Adrenal gland (tissue), 12 donors: ENCODE data around the gene CACTIN. TPM values are rescaled to one million over a fixed set of nuclear protein-coding genes. Genes with fewer than 3 reads are reported as not detected.

Experiments
- DNase-seq, 7 donors: peaks; one replicate each; pipeline ENCODE4 v3.0.0-alpha.2; 2019 to 2020
- H3K27ac ChIP-seq, 5 donors: fragments of 200-600 bp; sonication (generic) in 4 of 5; 1 replicate in 3 of 5; 2 replicates in 2 of 5; pipeline versions ENCODE4 v1.5.1 to v1.8.0; 2016 to 2020; ENCODE audit warnings: mild to moderate bottlenecking in 1 of 5
- H3K27me3 ChIP-seq: fragments of 200-600 bp; 2 replicates; pipeline ENCODE4 v1.8.0; 2021
- H3K36me3 ChIP-seq, 2 donors: fragments of 200-600 bp; replicated peaks in 1 of 2; 1 replicate in 1 of 2; 2 replicates in 1 of 2; pipeline versions ENCODE4 v1.5.1 to v1.8.0; 2018 to 2022
- H3K4me1 ChIP-seq, 2 donors: fragments of 200-600 bp; replicated peaks in 1 of 2; 1 replicate in 1 of 2; 2 replicates in 1 of 2; pipeline versions ENCODE4 v1.5.1 to v1.8.0; 2018 to 2021
- H3K4me3 ChIP-seq, 4 donors: fragments of 200-600 bp; sonication (generic) in 3 of 4; one replicate each; pipeline ENCODE4 v1.5.1; 2016 to 2018
- H3K9me3 ChIP-seq, 3 donors: fragments of 200-600 bp; sonication (generic) in 1 of 3; replicated peaks in 1 of 3; 1 replicate in 2 of 3; 2 replicates in 1 of 3; pipeline versions ENCODE4 v1.5.1 to v1.8.0; 2016 to 2021
- POLR2A ChIP-seq, 2 donors: fragments of 450-650 bp; IDR thresholded peaks; one replicate each; pipeline ENCODE4 v1.6.1; 2017; ENCODE audit warnings: antibody characterized with exemption in 2 of 2, mild to moderate bottlenecking in 2 of 2, moderate library complexity in 1 of 2
- WGBS, 4 donors: extraction: QIAGEN DNeasy Blood & Tissue Kit in 2 of 4; methylation state at CpG; one replicate each; pipeline versions ENCODE4 v1.1.5 to v1.1.7; 2013 to 2017; 5-methylcytosine and 5-hydroxymethylcytosine counted together
- intact Hi-C, 2 donors: fragments of 100-400 bp; cut with DNase I; formaldehyde crosslinking; loops; one replicate each; pipeline versions ENCODE4 v1.14.1 to v1.15.0; 2022 to 2023
- polyA plus RNA-seq, 3 donors: library from polyadenylated mRNA; stranded (reverse); fragments of 200-250 nt in 2 of 3; fragments of 350-450 nt in 1 of 3; fragmentation: Illumina TruSeq in 1 of 3; extraction: RNeasy Lipid Tissue Mini Kit (QIAGEN cat#74804) in 1 of 3; gene quantifications; one replicate each; pipeline ENCODE4 v1.2.3, GENCODE V29; 2013 to 2014
- total RNA-seq, 9 donors: library from RNA; depleted of rRNA in 4 of 9; stranded (reverse); fragments of >200 nt in 4 of 9; fragments of 120-200 nt in 1 of 9; fragmentation: NEBNext Ultra II Directional in 1 of 9; extraction: Animal tissue kit (Norgen Biotek cat#: 25700) in 1 of 9; gene quantifications; one replicate each; pipeline versions ENCODE4 v1.1.0 to v1.2.4, GENCODE V29; 2013 to 2023
- TF ChIP-seq, protein P1 (sequence below), 6 experiments: fragments of 450-650 bp in 4 of 6; fragments of 200-600 bp in 2 of 6; sonication (generic) in 1 of 6; IDR thresholded peaks; 1 replicate in 5 of 6; 2 replicates in 1 of 6; pipeline versions ENCODE4 v1.5.1 to v1.8.0; 2016 to 2021; ENCODE audit warnings: antibody characterized with exemption in 6 of 6, mild to moderate bottlenecking in 2 of 6, moderate library complexity in 1 of 6
- donor health status: healthy with polysubstance abuse.
- donor health status: Bipolar disorder and iron deficiency.
- donor health status: DM: yes; HTN: yes; CAD: no.
- donor health status: DM: no; HTN: no; CAD: no.
- donor health status: DM: no; HTN: no; CAD: no.
- donor health status: DM: yes; HTN: yes; CAD: no.

CACTIN gene
- total and polyA plus RNA-seq, 12 donors, result 5.0 to 78.4 (median 22.3) TPM

DNA sequence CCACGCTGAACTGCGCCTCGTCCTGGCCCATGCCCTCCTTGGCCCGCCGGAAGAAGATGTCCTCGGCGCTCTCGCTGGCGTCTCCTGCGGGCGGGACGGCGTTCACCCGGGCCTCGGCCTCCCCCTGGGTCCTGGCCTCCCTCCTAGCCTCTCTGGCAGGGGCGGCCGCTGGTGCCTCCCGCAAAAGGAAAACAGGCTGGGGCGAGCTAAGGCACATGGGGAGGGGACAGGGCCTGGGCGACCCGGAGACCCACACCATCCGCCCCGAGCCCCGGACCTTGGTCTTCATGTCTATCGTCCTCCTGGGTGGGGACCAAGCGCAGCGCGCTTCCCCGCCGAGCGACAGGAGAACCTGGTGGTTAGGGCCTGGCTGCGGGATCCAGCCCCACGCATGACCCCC, 14.3 kb downstream of the CACTIN start:
- Histone ChIP-seq H3K4me1 (peaks cover 23 to 30% of the 10 kb centered on the region in 2 donors), H3K27ac (no peak overlapping the region), H3K36me3 (peaks cover 0 to 18% of the 10 kb centered on the region in 2 donors), H3K27me3 (no peaks in the 10 kb centered on the region), H3K9me3 (no peaks in the 10 kb centered on the region), H3K4me3 (no peak overlapping the region)
- intact Hi-C loops, result loop anchor here in 1 of 2 donors (5.0 kb wide), 1 partner anchor 65 kb away; no protein-coding TSS in a partner anchor
- TF ChIP-seq, protein P1, sequence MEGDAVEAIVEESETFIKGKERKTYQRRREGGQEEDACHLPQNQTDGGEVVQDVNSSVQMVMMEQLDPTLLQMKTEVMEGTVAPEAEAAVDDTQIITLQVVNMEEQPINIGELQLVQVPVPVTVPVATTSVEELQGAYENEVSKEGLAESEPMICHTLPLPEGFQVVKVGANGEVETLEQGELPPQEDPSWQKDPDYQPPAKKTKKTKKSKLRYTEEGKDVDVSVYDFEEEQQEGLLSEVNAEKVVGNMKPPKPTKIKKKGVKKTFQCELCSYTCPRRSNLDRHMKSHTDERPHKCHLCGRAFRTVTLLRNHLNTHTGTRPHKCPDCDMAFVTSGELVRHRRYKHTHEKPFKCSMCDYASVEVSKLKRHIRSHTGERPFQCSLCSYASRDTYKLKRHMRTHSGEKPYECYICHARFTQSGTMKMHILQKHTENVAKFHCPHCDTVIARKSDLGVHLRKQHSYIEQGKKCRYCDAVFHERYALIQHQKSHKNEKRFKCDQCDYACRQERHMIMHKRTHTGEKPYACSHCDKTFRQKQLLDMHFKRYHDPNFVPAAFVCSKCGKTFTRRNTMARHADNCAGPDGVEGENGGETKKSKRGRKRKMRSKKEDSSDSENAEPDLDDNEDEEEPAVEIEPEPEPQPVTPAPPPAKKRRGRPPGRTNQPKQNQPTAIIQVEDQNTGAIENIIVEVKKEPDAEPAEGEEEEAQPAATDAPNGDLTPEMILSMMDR (IDR thresholded peaks at IDR 0.05), result no peak
- TF ChIP-seq POLR2A (IDR thresholded peaks at IDR 0.05), result no peak
- no peak for DNase-seq
- WGBS, 4 donors, result 92 to 98% (median 97%) methylated on average over 15 to 33 of the region's 33 CpGs; no CpG with 5 or more reads in 1 of the 4 donors

DNA sequence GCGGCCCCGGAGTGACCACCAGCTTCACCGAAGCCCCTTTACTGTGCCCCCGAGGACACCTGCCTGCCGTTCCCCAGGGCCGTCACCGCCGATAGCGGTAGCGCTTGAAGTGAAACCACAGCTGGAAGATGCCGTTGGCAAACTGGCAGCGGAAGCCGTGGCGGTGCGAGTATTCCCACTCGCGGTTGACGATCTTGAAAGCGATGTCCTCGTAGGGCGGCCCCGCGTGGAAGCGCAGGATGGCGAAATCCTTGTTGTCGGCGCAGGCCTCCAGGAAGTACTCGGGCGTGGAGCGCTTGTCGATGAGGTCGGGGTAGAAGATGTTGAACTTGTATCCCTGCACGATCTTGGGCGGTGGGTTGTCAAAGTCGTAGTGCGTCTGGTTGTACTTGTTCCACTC, 14.7 kb downstream of the CACTIN start:
- H3K27me3 ChIP-seq, result no peaks in the 10 kb centered on the region
- H3K9me3 ChIP-seq, result no peaks in the 10 kb centered on the region
- intact Hi-C loops, result loop anchor here in 1 of 2 donors (5.0 kb wide), 1 partner anchor 65 kb away; no protein-coding TSS in a partner anchor
- peaks cover 0 to 18% of the 10 kb centered on the region in 2 donors for H3K36me3 ChIP-seq
- no peak overlapping the region for H3K4me3 ChIP-seq
- DNase-seq, result peak in 1 of 7 donors; percentile 22
- 95 to 98% (median 96%) methylated on average over 33 to 36 of the region's 36 CpGs for WGBS, 4 donors
- H3K4me1 ChIP-seq, result peaks cover 26 to 35% of the 10 kb centered on the region in 2 donors
- TF ChIP-seq, protein P1 (IDR thresholded peaks at IDR 0.05), result no peak
- no peak for TF ChIP-seq POLR2A (IDR thresholded peaks at IDR 0.05)
- H3K27ac ChIP-seq, result no peak overlapping the region

DNA sequence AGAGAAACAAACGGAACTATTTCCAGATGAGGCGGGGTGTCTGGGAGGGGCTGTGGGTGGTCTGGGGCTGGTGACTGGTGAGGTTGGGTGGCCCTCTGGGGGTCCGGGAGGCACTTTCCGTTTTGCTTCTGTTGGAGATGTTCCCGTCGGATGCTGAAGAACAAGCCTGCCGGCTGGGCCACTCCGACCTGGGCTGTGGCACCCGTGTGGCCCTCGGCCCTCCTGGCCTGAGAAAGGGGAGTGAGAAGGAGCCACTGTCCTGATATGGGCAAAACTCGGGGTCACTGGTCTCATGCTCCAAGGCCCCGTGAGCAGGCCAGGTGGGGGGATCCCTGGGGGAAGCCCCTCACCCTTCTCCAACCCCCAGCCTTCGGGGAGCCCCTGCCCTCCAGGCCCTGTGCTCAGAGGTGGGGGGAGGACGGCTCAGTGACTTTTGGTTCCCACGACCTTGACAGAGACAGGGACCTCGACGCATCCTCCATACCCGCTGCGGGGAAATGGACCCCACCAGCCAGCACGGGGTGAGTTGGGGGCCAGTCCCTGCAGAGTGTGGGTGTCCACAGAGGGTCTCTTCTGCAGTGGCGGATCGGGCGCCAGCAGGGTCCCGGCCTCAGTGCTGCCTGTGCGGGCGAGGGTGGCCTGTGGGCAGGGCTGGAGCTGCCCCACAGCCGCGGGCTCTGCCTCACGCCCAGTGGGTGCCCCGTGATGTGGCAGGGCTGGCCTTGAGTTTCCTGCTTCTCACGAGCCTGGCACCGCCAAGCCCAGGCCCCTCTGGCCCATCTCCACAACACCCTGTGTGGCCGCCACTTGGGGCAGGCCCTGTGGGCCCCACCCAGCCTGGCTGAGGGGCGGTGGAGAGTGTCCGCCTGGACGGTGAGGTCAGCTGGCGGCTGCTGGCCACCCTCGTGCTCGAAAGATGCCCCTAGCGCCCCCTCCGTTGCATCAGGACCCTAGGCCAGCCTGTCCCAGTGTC, 15.6 kb downstream of the CACTIN start:
- Histone ChIP-seq H3K36me3 (peaks cover 0 to 15% of the 10 kb centered on the region in 2 donors), H3K9me3 (no peaks in the 10 kb centered on the region), H3K27ac (peak overlapping the region in 1 of 5 donors; percentile 11), H3K27me3 (no peaks in the 10 kb centered on the region), H3K4me3 (no peak overlapping the region), H3K4me1 (peaks cover 26 to 40% of the 10 kb centered on the region in 2 donors)
- 85 to 91% (median 89%) methylated on average over 10 to 41 of the region's 41 CpGs for WGBS, 4 donors
- peak in 1 of 7 donors; percentile 22 for DNase-seq
- intact Hi-C loops, result loop anchor here in 1 of 2 donors (5.0 kb wide), 1 partner anchor 64 kb away; no protein-coding TSS in a partner anchor
- TF ChIP-seq, protein P1 (IDR thresholded peaks at IDR 0.05), result no peak
- TF ChIP-seq POLR2A (IDR thresholded peaks at IDR 0.05), result no peak
